ENCODE results near the gene ZNF579.
"Not testable (repeated sequence)": the region's sequence is repeated elsewhere in the genome, so short reads cannot be mapped to it uniquely, and the experiment has no call there.

The ZNF579 gene

DNA sequence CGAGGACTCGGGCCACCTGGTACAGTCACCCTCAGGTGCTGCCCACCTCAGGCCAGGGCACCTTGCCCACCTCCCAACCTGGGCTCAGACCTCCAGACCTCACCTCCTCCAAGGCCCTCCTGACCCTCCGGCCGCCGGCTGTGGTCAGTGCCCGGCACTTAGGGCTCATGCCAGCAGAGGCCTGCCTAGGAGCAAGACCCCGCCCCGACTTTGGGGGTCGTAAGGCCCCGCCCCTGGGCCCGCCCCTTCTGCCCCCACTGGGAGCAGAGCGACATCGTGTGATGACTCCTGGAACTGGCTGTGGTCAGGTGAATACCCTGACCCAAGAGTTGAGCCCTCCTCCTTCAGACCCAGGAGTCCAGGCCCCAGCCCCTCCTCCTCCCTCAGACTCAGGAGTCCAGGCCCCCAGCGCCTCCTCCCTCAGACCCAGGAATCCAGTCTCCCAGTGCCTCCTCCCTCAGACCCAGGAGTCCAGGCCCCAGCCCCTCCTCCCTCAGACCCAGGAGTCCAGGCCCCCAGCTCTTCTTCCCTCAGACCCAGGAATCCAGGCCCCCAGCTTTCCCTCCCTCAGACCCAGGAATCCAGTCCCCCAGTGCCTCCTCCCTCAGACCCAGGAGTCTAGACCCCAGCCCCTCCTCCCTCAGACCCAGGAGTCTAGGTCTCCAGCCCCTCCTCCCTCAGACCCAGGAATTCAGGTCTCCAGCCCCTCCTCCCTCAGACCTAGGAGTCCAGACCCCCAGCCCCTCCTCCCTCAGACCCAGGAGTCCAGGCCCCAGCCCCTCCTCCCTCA is 43.5 kb downstream of the ZNF579 start, which contains the start of gene SBK2:
Gene SBK2 (minus strand): TSS at position 183 of the 790 bp plus-strand sequence. CDS start 839 bp downstream, outside the sequence.
- Histone ChIP-seq H3K4me1 (ENCODE audit: insufficient read depth, insufficient read length) (peaks cover 14% of the 10 kb centered on the region), H3K36me3 (ENCODE audit: insufficient read depth, insufficient read length, low read length) (no peaks in the 10 kb centered on the region), H3K9me3 (ENCODE audit: insufficient read depth, low read length) (no peaks in the 10 kb centered on the region), H3K27me3 (ENCODE audit: insufficient read depth, insufficient read length) (no peaks in the 10 kb centered on the region), H3K4me3 (ENCODE audit: insufficient read length, low read depth) (peak within 1 kb of the TSS; percentile 23), H3K9ac (ENCODE audit: insufficient read length, low read depth) (peak within 1 kb of the TSS; percentile 72)
- TF ChIP-seq ZNF274 (IDR thresholded peaks at IDR 0.05; ENCODE audit: low read depth, low read length) (no peak), SUZ12 (IDR thresholded peaks at IDR 0.05; ENCODE audit: extremely low read depth, insufficient read depth, insufficient read length) (no peak), YY1 (IDR thresholded peaks at IDR 0.05; ENCODE audit: insufficient read depth, insufficient read length) (no peak)
- no peak for DNase-seq (ENCODE audit: low read depth, low spot score)

- H3K9me3 ChIP-seq (ENCODE audit: insufficient read depth, low read length): no peaks in the 10 kb centered on the region
- DNase-seq (ENCODE audit: low read depth, low spot score): no peak
- H3K9ac ChIP-seq (ENCODE audit: insufficient read length, low read depth): no peak overlapping the region
- H3K27me3 ChIP-seq (ENCODE audit: insufficient read depth, insufficient read length): no peaks in the 10 kb centered on the region
- TF ChIP-seq ZNF274 (IDR thresholded peaks at IDR 0.05; ENCODE audit: low read depth, low read length): no peak
- TF ChIP-seq SUZ12 (IDR thresholded peaks at IDR 0.05; ENCODE audit: extremely low read depth, insufficient read depth, insufficient read length): no peak
- TF ChIP-seq YY1 (IDR thresholded peaks at IDR 0.05; ENCODE audit: insufficient read depth, insufficient read length): no peak
- no peak overlapping the region for H3K4me3 ChIP-seq (ENCODE audit: insufficient read length, low read depth)
- H3K36me3 ChIP-seq (ENCODE audit: insufficient read depth, insufficient read length, low read length): no peaks in the 10 kb centered on the region
- H3K4me1 ChIP-seq (ENCODE audit: insufficient read depth, insufficient read length): peaks cover 14% of the 10 kb centered on the region
These were observed 44.3 kb downstream of the ZNF579 start for GRCh38 chr19:55536366-55536765.

GRCh38 chr19:55535965-55536350 is 44.7 kb downstream of the ZNF579 start:
- Histone ChIP-seq H3K9me3 (ENCODE audit: insufficient read depth, low read length) (no peaks in the 10 kb centered on the region), H3K4me3 (ENCODE audit: insufficient read length, low read depth) (no peak overlapping the region), H3K27me3 (ENCODE audit: insufficient read depth, insufficient read length) (no peaks in the 10 kb centered on the region), H3K36me3 (ENCODE audit: insufficient read depth, insufficient read length, low read length) (peaks cover 2% of the 10 kb centered on the region), H3K9ac (ENCODE audit: insufficient read length, low read depth) (no peak overlapping the region), H3K4me1 (ENCODE audit: insufficient read depth, insufficient read length) (peaks cover 16% of the 10 kb centered on the region)
- DNase-seq (ENCODE audit: low read depth, low spot score): no peak
- TF ChIP-seq ZNF274 (IDR thresholded peaks at IDR 0.05; ENCODE audit: low read depth, low read length) (no peak), SUZ12 (IDR thresholded peaks at IDR 0.05; ENCODE audit: extremely low read depth, insufficient read depth, insufficient read length) (no peak)

GRCh38 chr19:55535173-55535964 is 45.3 kb downstream of the ZNF579 start:
- Histone ChIP-seq H3K36me3 (ENCODE audit: insufficient read depth, insufficient read length, low read length) (peaks cover 5% of the 10 kb centered on the region), H3K9me3 (ENCODE audit: insufficient read depth, low read length) (no peaks in the 10 kb centered on the region), H3K4me3 (ENCODE audit: insufficient read length, low read depth) (no peak overlapping the region), H3K27me3 (ENCODE audit: insufficient read depth, insufficient read length) (no peaks in the 10 kb centered on the region), H3K9ac (ENCODE audit: insufficient read length, low read depth) (no peak overlapping the region), H3K4me1 (ENCODE audit: insufficient read depth, insufficient read length) (peaks cover 16% of the 10 kb centered on the region)
- DNase-seq (ENCODE audit: low read depth, low spot score): no peak
- TF ChIP-seq SUZ12 (IDR thresholded peaks at IDR 0.05; ENCODE audit: extremely low read depth, insufficient read depth, insufficient read length) (no peak), YY1 (IDR thresholded peaks at IDR 0.05; ENCODE audit: insufficient read depth, insufficient read length) (no peak), ZNF274 (IDR thresholded peaks at IDR 0.05; ENCODE audit: low read depth, low read length) (no peak)

GRCh38 chr19:55534280-55534679 is 46.4 kb downstream of the ZNF579 start:
- not testable (repeated sequence) for H3K36me3 ChIP-seq (ENCODE audit: insufficient read depth, insufficient read length, low read length); H3K9ac ChIP-seq (ENCODE audit: insufficient read length, low read depth); H3K9me3 ChIP-seq (ENCODE audit: insufficient read depth, low read length); DNase-seq (ENCODE audit: low read depth, low spot score); H3K4me3 ChIP-seq (ENCODE audit: insufficient read length, low read depth); H3K27me3 ChIP-seq (ENCODE audit: insufficient read depth, insufficient read length)
- H3K4me1 ChIP-seq (ENCODE audit: insufficient read depth, insufficient read length): peaks cover 16% of the 10 kb centered on the region

DNA sequence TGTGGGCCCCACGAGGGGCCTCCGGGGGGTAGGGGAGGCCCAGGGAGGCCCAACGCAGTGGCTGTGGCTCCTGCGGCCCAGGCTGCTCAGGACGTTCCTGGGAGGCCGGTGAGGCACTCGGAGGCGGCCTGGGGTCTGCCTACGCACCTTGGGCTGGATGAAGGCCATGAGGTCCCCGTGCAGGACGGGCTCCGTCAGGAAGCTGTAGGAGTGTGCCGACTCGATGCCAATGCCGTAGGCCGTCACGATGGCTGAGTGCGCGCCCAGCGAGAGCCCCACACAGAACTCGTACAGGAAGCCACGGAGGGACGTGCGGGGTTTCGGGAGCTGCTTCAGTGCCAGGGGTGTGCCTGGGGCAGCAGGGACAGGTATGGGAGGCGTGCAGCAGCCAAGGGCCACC is 49.7 kb downstream of the ZNF579 start:
- TF ChIP-seq YY1 (IDR thresholded peaks at IDR 0.05; ENCODE audit: insufficient read depth, insufficient read length) (no peak), SUZ12 (IDR thresholded peaks at IDR 0.05; ENCODE audit: extremely low read depth, insufficient read depth, insufficient read length) (no peak), ZNF274 (IDR thresholded peaks at IDR 0.05; ENCODE audit: low read depth, low read length) (no peak)
- no peaks in the 10 kb centered on the region for H3K9me3 ChIP-seq (ENCODE audit: insufficient read depth, low read length)
- no peaks in the 10 kb centered on the region for H3K27me3 ChIP-seq (ENCODE audit: insufficient read depth, insufficient read length)
- no peak overlapping the region for H3K4me3 ChIP-seq (ENCODE audit: insufficient read length, low read depth)
- no peak for DNase-seq (ENCODE audit: low read depth, low spot score)
- H3K9ac ChIP-seq (ENCODE audit: insufficient read length, low read depth): no peak overlapping the region
- H3K4me1 ChIP-seq (ENCODE audit: insufficient read depth, insufficient read length): peaks cover 17% of the 10 kb centered on the region
- H3K36me3 ChIP-seq (ENCODE audit: insufficient read depth, insufficient read length, low read length): peaks cover 5% of the 10 kb centered on the region

- H3K4me3 ChIP-seq (ENCODE audit: insufficient read length, low read depth): no peak overlapping the region
- peaks cover 15% of the 10 kb centered on the region for H3K4me1 ChIP-seq (ENCODE audit: insufficient read depth, insufficient read length)
- DNase-seq (ENCODE audit: low read depth, low spot score): no peak
- H3K36me3 ChIP-seq (ENCODE audit: insufficient read depth, insufficient read length, low read length): peaks cover 5% of the 10 kb centered on the region
- H3K9ac ChIP-seq (ENCODE audit: insufficient read length, low read depth): no peak overlapping the region
- H3K9me3 ChIP-seq (ENCODE audit: insufficient read depth, low read length): no peaks in the 10 kb centered on the region
- H3K27me3 ChIP-seq (ENCODE audit: insufficient read depth, insufficient read length): no peaks in the 10 kb centered on the region
- TF ChIP-seq YY1 (IDR thresholded peaks at IDR 0.05; ENCODE audit: insufficient read depth, insufficient read length) (no peak), ZNF274 (IDR thresholded peaks at IDR 0.05; ENCODE audit: low read depth, low read length) (no peak), SUZ12 (IDR thresholded peaks at IDR 0.05; ENCODE audit: extremely low read depth, insufficient read depth, insufficient read length) (no peak)
These were observed 50.9 kb downstream of the ZNF579 start for GRCh38 chr19:55529636-55530234.

All from NT2/D1 (cell line).